Adrenal gland (tissue), 5 donors: Measurements from ENCODE around the gene MRPL55.

ENCODE experiments used
- CTCF ChIP-seq, 6 experiments: fragments of 450-650 bp in 4 of 6; fragments of 200-600 bp in 2 of 6; sonication (generic) in 1 of 6; IDR thresholded peaks; 1 replicate in 5 of 6; 2 replicates in 1 of 6; pipeline versions ENCODE4 v1.5.1 to v1.8.0; 2016 to 2021; ENCODE audit warnings: antibody characterized with exemption in 6 of 6, mild to moderate bottlenecking in 2 of 6, moderate library complexity in 1 of 6
- POLR2A ChIP-seq, 2 donors: fragments of 450-650 bp; IDR thresholded peaks; one replicate each; pipeline ENCODE4 v1.6.1; 2017; ENCODE audit warnings: antibody characterized with exemption in 2 of 2, mild to moderate bottlenecking in 2 of 2, moderate library complexity in 1 of 2
- donor health status: DM: no; HTN: no; CAD: no.

- TF ChIP-seq CTCF (IDR thresholded peaks at IDR 0.05) (no peak), POLR2A (IDR thresholded peaks at IDR 0.05) (no peak)
These were observed 35.3 kb upstream of the MRPL55 start for GRCh38 chr1:228144193-228144992.
